ENCODE results near the gene GRID1. TPM values are rescaled to one million over a fixed set of nuclear protein-coding genes. Genes with fewer than 3 reads are reported as not detected.

GRID1 gene
- total and polyA plus RNA-seq, 10 donors = 0.06 to 0.42 (median 0.15) TPM; not detected in 4

DNA sequence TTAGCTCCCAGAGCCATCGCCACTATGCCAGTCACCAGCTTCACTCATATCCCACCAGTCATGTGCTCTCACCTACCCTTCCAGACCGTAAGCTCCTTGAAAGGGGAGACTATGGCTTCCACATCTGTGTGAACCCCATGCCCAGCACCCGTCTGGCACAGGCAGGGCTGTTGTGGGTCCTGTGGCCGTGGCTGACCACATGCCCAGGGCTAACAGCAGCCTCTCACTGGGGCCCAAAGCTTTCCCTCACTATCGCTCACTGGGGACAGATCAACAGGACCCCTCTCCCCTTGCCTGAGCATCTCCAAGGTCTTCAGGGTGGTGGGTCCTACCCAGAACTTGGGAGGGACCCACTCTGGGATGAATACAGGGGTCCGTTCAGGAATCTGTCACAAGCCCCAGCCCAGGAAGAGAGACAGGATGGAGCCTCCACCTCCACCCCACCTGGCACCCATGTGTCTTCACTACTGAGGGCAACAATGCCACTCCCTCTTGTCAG, 303.9 kb downstream of the GRID1 start:
- Histone ChIP-seq H3K27me3 (replicated peaks in 1 of 7) (peaks cover 0 to 31% (median 0%) of the 10 kb centered on the region in 7 donors), H3K27ac (no peak overlapping the region), H3K4me1 (no peaks in the 10 kb centered on the region), H3K9me3 (no peaks in the 10 kb centered on the region), H3K4me3 (no peak overlapping the region), H3K36me3 (no peaks in the 10 kb centered on the region)
- intact Hi-C loops (cut with DNase I; ENCODE audit: low total_unique reads) = no loop called here
- peak; percentile 58 for DNase-seq
- TF ChIP-seq POLR2A (IDR thresholded peaks at IDR 0.05) = no peak
- TF ChIP-seq, protein P1, sequence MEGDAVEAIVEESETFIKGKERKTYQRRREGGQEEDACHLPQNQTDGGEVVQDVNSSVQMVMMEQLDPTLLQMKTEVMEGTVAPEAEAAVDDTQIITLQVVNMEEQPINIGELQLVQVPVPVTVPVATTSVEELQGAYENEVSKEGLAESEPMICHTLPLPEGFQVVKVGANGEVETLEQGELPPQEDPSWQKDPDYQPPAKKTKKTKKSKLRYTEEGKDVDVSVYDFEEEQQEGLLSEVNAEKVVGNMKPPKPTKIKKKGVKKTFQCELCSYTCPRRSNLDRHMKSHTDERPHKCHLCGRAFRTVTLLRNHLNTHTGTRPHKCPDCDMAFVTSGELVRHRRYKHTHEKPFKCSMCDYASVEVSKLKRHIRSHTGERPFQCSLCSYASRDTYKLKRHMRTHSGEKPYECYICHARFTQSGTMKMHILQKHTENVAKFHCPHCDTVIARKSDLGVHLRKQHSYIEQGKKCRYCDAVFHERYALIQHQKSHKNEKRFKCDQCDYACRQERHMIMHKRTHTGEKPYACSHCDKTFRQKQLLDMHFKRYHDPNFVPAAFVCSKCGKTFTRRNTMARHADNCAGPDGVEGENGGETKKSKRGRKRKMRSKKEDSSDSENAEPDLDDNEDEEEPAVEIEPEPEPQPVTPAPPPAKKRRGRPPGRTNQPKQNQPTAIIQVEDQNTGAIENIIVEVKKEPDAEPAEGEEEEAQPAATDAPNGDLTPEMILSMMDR (IDR thresholded peaks at IDR 0.05 in 8 of 11, conservative IDR thresholded peaks at IDR 0.05 in 3 of 11) = no peak
- TF ChIP-seq POLR2AphosphoS5 (IDR thresholded peaks at IDR 0.05) = no peak
- WGBS, 5 donors = 62 to 91% (median 88%) methylated on average over 6 of the region's 6 CpGs

DNA sequence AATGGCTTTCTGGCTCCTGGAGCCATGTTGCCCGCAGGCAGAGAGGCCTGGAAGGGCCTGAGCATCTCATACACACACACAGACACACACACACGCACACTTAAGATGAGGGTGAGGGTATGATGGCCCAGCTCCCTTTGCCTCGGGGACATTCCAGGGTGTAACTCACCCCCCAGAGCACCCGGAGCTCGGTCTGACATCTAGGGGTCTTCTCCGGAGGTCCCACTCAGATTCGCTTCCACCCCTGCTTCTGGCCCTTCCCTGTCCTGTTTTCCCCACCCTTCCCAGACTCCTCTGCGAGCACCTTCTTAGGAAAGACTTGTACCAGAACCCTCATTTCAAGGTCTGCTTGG, 304.4 kb downstream of the GRID1 start:
- Histone ChIP-seq H3K27ac (no peak overlapping the region), H3K36me3 (no peaks in the 10 kb centered on the region), H3K27me3 (replicated peaks in 1 of 7) (peaks cover 0 to 29% (median 0%) of the 10 kb centered on the region in 7 donors), H3K4me1 (no peaks in the 10 kb centered on the region), H3K9me3 (no peaks in the 10 kb centered on the region), H3K4me3 (no peak overlapping the region)
- intact Hi-C loops (cut with DNase I; ENCODE audit: low total_unique reads) = no loop called here
- no peak for DNase-seq
- TF ChIP-seq POLR2AphosphoS5 (IDR thresholded peaks at IDR 0.05) (no peak), POLR2A (IDR thresholded peaks at IDR 0.05) (no peak)
- TF ChIP-seq, protein P1 (IDR thresholded peaks at IDR 0.05 in 8 of 11, conservative IDR thresholded peaks at IDR 0.05 in 3 of 11) = no peak
- WGBS, 5 donors = 82 to 94% (median 84%) methylated on average over 8 of the region's 8 CpGs

DNA sequence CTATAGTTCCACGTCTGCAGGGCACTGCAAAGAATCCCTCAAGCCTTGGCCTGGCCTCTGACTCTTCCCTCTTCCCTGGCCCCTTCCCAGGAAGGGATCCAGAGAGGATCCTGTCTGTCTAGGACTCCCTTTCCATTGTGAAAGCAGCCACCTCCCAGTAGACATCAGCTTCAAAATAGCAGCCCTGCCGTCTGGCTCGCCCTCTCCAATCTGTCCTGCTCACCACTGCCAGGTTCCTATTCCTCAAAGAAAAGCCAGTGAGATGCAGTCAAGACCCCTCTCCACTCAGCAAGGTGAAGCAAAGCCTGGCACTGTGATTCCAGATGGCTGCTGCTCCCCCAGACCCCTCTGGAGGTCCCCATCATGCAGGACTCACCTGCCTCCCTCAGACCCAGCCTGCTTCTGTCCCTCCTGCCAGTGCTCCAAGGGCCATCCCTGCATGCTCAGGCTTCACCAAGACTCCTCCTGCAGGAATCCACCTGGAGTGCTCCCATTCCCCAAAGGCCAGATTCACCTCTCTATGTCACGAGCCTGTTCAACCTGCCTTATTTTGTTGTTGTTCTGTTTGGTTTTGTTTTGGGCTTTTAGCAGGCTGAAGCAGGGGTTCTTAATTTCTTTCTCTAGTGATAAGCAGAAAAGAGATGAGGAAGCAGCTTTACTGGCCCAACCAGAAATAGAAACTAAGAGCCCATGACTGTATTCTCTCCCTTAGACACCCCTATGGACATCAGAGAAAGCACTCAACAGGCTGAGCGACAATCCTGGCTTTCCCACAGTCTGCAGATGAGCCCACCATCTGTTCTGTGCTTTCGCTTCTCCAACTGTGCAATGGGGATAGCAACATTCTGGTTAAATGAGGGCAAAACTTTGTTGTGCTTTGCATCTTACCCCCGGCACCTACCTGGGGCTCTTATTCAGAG, 305.1 kb downstream of the GRID1 start:
- no peak overlapping the region for H3K27ac ChIP-seq
- 74 to 82% (median 77%) methylated on average over 6 to 7 of the region's 7 CpGs for WGBS, 5 donors
- H3K36me3 ChIP-seq = no peaks in the 10 kb centered on the region

More for the DNA sequence above, 305.1 kb downstream of the GRID1 start:
- no peak for TF ChIP-seq POLR2AphosphoS5 (IDR thresholded peaks at IDR 0.05)
- TF ChIP-seq, protein P1 (IDR thresholded peaks at IDR 0.05 in 8 of 11, conservative IDR thresholded peaks at IDR 0.05 in 3 of 11) = no peak
- TF ChIP-seq POLR2A (IDR thresholded peaks at IDR 0.05) = no peak
- intact Hi-C loops (cut with DNase I; ENCODE audit: low total_unique reads) = no loop called here
- Histone ChIP-seq H3K4me3 (no peak overlapping the region), H3K9me3 (no peaks in the 10 kb centered on the region), H3K4me1 (no peaks in the 10 kb centered on the region), H3K27me3 (replicated peaks in 1 of 7) (peaks cover 0 to 23% (median 0%) of the 10 kb centered on the region in 7 donors)
- DNase-seq = no peak
